Measurements from ENCODE around the gene CCT7.

CCT7 gene

GRCh38 chr2:73215254-73215653, 18.9 kb upstream of the CCT7 start:
- no peak for DNase-seq (ENCODE audit: insufficient read length, low spot score)
- no peak for TF ChIP-seq CTCF (IDR thresholded peaks at IDR 0.05; ENCODE audit: insufficient read depth, missing control alignments)
- no peak for FAIRE-seq

- FAIRE-seq: no peak
- no peak for TF ChIP-seq CTCF (IDR thresholded peaks at IDR 0.05; ENCODE audit: insufficient read depth, missing control alignments)
- DNase-seq (ENCODE audit: insufficient read length, low spot score): no peak
These were observed 16.9 kb upstream of the CCT7 start for GRCh38 chr2:73217160-73217559.

GRCh38 chr2:73217826-73218225, 16.3 kb upstream of the CCT7 start:
- FAIRE-seq: no peak

GRCh38 chr2:73218298-73218697, 15.8 kb upstream of the CCT7 start:
- FAIRE-seq (no peak), DNase-seq (ENCODE audit: insufficient read length, low spot score) (no peak)
- TF ChIP-seq CTCF (IDR thresholded peaks at IDR 0.05; ENCODE audit: insufficient read depth, missing control alignments): no peak

More at GRCh38 chr2:73217826-73218225, 16.3 kb upstream of the CCT7 start:
- no peak for DNase-seq (ENCODE audit: insufficient read length, low spot score)
- TF ChIP-seq CTCF (IDR thresholded peaks at IDR 0.05; ENCODE audit: insufficient read depth, missing control alignments): no peak

- TF ChIP-seq CTCF (IDR thresholded peaks at IDR 0.05; ENCODE audit: insufficient read depth, missing control alignments): no peak
- no peak for DNase-seq (ENCODE audit: insufficient read length, low spot score)
- no peak for FAIRE-seq
These were observed 10.3 kb upstream of the CCT7 start for GRCh38 chr2:73223821-73224220.

GRCh38 chr2:73225513-73226360, 8.4 kb upstream of the CCT7 start:
- TF ChIP-seq CTCF (IDR thresholded peaks at IDR 0.05; ENCODE audit: insufficient read depth, missing control alignments): no peak
- DNase-seq (ENCODE audit: insufficient read length, low spot score): no peak
- no peak for FAIRE-seq

- FAIRE-seq (no peak), DNase-seq (ENCODE audit: insufficient read length, low spot score) (no peak)
These were observed 7.0 kb upstream of the CCT7 start for GRCh38 chr2:73227086-73227485.

More at GRCh38 chr2:73227086-73227485, 7.0 kb upstream of the CCT7 start:
- TF ChIP-seq CTCF (IDR thresholded peaks at IDR 0.05; ENCODE audit: insufficient read depth, missing control alignments): no peak

Measured in D721Med (cell line).